Measurements from ENCODE around the gene MRPS11.
"Not testable (repeated sequence)": the region's sequence is repeated elsewhere in the genome, so short reads cannot be mapped to it uniquely, and the experiment has no call there.

MRPS11 gene

DNA sequence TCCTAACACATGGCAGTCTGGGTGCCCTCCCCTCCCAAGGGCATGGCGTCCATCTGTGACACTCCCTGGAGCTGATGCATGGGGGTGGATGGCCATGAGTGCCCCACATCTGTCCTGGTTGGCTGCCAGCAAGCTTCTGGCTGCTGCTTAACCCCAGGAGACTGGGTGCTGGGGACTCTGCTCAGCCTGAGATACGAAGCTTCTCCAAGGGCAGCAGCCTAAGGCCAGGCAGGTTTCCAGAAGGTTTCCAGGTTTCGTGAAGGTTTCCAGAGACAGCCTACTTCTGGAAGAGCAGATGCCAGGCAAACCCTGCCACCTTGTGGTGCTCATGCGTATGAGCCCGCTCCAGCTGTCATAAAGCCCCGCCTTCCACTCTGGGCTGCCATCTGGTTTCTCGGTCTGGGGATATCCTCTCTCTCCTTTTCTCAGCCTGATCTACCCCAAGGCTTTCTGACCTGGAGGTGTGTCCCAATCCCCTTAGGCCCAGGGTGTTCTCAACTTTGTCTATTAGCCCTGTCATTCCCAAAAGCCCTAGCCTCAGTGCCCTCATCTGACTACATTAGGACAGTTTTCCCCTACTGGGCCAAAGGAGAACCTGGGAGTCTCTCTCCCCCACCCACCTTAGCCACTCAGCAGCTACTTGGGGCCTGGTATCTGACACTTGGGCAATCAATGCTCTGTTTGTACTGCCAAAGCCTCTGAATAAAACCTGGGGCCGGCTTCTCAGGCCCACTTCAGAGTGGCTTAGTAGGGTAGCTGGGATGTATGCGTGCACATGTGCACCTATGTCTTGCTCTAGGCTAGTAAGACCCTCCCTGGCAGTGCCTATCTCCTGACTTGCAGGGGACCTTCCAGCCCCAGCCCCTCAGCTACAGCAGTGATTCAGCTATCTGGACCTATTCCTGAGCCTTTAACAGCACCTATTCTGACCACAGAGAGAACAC lies 12.4 kb upstream of the MRPS11 start:
- no peak for DNase-seq (ENCODE audit: low read depth in 2 of 2)

GRCh38 chr15:88456733-88457132 lies 10.8 kb upstream of the MRPS11 start:
- no peak for DNase-seq (ENCODE audit: low read depth in 2 of 2)

DNA sequence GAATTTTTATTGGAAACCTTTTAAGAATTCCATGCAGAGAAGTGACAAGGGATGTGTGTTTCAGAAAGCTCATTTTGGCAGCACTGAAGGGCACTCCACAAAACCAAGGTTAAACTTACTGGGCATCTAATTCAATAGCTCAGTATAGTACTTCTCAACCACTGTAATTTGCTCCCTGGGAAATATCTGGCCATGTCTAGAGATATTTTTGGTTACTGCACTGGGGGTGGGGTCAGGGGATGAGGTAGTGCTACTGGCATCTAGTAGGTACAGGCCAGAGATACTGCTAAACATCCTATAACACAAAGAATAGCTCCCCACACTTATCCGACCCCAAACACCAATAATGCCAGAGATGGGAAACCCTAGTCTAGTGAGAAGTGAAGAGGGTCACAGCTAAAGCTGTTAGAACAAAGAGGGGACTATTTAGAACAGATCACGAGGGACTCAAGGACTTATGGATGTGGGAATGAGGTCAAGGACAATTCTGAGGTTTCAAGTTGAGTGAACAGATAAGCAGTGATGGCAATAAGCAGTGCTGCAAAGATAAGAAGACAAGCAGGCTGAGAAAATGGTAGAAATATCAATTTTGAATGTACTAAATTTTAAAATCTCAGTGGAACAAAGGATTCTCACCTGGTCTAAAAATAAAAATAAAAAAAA lies 3.5 kb upstream of the MRPS11 start:
- no peak for DNase-seq (ENCODE audit: low read depth in 2 of 2)

DNA sequence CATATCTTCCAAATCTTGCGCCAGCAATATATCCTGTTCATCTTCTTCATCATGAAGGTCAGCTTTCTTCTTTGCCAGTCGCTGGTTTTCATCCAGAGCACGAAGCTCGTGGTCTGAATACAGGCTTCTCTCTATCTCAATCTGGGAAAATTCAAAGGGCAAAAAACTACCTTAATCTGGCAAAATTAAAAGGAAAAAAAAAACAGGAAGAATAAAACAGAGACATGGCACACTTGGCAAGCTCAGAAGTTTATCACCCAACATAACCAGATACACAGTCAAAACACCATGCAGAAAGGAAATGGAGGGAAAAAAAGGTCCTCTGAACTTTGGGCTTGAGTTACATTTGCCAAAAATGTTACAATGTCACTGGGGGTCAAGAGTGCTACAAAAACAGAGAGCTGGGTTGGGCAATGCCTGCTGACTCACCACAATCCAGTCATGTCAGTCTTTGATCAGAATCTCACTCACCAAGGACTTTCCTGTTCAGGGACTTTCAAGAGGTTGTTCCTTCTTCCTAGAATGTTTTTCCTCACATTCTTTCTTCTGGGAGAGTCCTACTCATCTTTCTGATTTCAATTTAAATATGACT lies 1.8 kb upstream of the MRPS11 start:
- no peak for DNase-seq (ENCODE audit: low read depth in 2 of 2)

DNA sequence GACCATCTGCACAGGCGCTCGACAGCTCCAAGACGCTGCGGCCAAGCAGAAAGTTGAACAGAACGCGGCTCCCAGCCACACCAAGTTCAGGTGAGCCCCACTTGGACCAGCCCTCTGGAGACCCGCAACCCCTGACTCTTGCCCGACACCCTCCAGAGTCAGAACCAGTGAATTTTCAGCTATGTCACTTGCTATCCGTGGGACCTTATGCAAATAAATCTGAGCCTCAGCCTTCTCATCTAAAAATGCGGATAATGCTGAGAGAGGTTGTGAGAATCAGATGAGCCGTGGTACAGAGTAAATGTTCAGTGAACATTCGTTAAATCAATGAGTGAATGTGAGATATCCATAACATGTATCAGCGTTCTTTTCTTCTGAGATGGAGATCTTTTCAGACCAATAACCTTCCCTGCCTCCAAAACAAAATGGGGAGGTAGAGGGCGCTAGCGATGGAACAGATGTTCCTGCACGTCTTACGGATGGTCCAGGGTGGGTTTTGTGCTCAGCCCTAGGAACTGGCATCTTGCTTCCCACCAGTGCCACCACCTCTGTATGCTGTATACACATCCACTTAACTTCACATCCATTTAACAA lies 524 bp downstream of the MRPS11 start:
- DNase-seq (ENCODE audit: low read depth in 2 of 2): no peak

DNA sequence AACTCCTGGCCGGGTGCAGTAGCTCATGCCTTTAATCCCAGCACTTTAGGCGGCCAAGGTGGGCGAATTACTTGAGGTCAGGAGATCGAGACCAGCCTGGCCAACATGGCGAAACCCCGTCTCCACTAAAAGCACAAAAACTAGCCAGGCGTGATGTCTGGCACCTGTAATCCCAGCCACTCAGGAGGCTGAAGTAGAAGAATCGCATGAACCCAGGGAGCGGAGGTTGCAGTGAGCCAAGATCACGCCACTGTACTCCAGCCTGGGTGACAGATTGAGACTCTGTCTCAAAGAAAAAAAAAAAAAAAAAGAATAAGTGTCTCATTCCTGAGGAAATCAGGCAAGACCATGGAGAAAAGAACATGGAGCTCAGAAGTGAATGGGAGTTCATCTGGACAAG lies 1.2 kb downstream of the MRPS11 start:
- not testable (repeated sequence) for DNase-seq (ENCODE audit: low read depth in 2 of 2)

- no peak for DNase-seq (ENCODE audit: low read depth in 2 of 2)
Measured at GRCh38 chr15:88469321-88469720, 1.8 kb downstream of the MRPS11 start.

- no peak for DNase-seq (ENCODE audit: low read depth in 2 of 2)
Measured at GRCh38 chr15:88470625-88471372, 3.3 kb downstream of the MRPS11 start.

DNA sequence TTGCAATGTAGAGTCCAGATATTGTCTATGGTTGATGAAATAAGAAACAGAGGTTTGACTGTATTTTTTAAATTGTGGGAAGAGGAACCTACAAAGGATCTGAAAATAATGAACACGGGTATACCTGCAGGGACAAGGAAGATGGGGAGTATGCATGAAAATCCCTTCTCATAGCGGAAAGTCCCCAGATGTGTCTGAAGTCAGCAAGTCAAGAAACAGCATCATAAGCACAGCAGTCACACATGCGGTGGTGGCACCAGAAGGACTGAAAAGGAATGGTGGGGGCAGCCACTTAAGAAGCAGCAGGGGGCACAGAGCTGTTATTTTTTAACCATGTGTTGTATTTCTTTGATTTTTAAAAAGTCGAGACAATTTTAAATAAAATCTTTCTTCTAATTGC lies 4.7 kb downstream of the MRPS11 start:
- DNase-seq (ENCODE audit: low read depth in 2 of 2): no peak

GRCh38 chr15:88473661-88474293 lies 6.3 kb downstream of the MRPS11 start:
- DNase-seq (ENCODE audit: low read depth in 2 of 2): not testable (repeated sequence)

DNA sequence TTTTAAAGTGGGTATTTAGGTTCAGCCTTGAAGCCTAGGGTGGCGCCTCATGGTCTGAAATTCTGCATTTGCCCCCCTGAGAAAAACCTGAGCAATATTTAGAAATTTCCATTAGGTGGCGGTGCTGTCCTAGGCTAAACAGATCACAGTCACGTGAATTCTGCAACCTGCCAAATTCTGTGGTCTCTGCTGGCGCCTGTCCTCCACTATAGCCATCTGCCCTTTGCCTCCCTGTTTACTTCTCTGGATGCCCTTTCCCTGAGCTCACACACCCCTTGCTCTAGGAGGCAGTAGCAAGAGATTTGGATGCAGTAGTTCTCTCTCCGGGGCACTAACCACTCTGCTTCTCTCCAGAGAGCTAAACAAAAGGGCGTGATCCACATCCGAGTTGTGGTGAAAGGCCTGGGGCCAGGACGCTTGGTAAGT lies 9.1 kb downstream of the MRPS11 start:
- DNase-seq (ENCODE audit: low read depth in 2 of 2): no peak

DNA sequence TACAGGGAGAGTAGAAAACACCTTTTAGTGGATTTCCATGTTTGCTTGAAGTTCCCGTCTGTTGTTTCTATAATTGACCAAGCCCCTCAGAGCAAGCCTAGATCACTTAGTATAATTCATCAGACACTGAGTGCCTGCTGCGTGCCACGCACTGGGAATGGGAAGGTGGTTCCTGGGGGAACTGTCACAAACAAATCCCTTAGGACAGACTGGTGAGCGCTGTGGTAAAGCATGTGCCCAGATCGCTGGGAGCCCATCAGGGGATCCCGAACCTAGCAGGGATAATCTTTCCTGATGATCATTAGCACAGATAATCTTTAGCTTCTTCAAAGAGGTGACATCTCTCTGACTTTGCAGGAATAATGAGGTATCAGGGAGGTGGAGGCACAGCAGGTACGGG lies 9.6 kb downstream of the MRPS11 start:
- no peak for DNase-seq (ENCODE audit: low read depth in 2 of 2)

DNA sequence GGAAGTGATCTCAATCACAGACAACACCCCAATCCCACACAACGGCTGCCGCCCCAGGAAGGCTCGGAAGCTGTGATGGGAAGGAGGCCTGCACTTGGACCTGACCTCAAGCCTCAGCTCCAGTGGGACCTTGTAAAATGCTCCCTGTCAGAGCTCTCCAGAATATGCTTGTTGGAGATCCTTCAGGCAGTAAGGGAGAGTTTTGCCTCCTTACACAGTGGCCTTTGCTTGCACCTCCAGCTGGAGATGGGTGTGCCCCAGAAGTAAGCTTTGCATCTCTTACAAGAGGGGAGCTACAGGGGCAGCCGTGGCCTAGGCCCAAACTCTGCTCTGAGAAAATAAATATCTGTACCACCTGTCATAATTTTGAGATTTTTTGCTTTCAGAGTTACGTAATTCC lies 10.4 kb downstream of the MRPS11 start:
- no peak for DNase-seq (ENCODE audit: low read depth in 2 of 2)

GRCh38 chr15:88479169-88479568 lies 11.7 kb downstream of the MRPS11 start:
- no peak for DNase-seq (ENCODE audit: low read depth in 2 of 2)

- no peak for DNase-seq (ENCODE audit: low read depth in 2 of 2)
Measured at GRCh38 chr15:88480981-88481380, 13.5 kb downstream of the MRPS11 start.

DNA sequence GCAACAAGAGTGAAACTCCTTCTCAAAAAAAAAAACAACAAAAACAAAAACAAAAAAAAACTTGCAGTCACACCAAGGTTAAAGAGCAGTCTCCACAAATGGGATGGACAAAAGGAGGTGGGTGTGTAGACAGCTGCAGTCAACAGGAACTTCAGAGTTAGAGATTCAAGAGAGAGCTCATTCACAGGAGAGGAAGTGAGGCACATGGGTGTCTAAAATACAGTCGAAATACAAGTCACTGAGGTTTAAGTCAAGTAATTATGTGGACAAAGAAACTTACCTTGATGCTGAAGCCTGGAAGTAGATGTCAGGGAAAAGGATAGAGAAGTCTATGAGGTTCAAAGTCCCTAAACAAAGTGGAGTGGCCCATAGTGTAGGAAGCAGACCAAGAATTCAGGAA lies 14.8 kb downstream of the MRPS11 start:
- DNase-seq (ENCODE audit: low read depth in 2 of 2): no peak

DNA sequence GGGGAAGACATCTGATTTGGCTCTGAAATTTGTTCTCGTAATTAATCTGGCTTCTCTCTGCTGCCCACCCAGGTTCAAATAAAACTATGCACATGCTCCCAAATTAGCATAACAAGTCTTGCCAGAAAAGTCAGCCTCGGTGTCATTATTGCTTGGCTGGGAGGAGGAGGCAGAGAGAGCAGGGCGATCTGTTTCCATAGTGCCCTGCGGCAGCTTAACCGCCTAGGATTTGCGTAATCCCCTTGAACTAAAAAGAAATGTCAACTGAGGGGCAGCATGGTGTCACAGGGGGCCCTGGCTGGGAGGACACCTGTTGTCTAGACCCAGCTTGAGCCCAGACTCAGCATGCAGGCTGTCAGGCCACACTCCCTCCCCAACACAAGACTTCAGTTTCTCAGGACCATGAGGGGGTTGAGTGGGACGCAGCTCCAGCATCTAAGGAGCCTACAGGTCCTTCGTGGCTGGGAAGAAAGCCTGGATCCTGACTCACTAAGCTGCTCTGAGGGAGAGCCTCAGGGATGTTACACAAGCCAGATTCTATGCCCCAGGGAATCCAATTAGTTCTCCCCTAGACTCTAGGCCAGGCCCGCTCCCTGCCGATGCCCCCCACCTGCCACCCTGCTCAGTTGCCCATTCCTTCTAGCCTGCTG lies 17.3 kb downstream of the MRPS11 start:
- DNase-seq (ENCODE audit: low read depth in 2 of 2): no peak

GRCh38 chr15:88487178-88487795 lies 19.8 kb downstream of the MRPS11 start:
- no peak for DNase-seq (ENCODE audit: low read depth in 2 of 2)

DNA sequence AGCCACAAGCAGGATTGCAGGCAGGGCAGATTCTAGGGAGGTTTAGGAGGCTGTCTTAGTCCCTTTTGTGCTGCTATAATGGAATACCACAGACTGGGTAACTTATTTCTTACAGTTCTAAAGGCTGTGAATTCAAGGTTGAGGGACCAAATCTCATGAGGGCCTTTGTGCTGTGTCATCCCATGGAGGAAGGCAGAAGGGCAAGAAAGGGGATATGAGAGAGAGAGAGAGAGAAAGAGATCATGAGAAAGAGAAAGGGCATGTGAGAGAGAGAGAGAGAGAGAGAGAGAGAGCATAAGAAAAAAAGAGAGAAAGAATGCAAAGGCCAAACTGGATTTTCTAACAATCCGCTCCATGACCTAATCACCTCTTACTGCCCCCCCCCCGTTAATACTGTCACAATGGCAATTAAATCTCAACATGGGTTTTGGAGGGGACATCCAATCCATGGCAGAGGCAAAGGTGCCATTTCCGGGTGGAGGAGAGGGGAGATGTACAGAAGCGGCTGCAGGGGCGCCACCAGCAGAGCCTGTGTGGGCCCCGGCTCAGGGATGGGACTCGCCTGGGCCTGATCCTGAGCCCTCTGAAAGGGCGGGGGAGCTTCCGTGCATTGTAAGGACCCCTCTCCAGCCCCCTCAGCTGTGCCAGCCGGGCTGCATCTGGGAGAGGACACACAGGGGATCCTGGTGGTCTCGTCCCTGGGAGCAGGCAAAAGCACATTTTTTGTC lies 20.5 kb downstream of the MRPS11 start:
- DNase-seq (ENCODE audit: low read depth in 2 of 2): no peak

Measured in stimulated activated CD8-positive, alpha-beta memory T cell treated with anti-CD3 and anti-CD28 coated beads, Interleukin-15, amount 100 ng/mL, for 4 hours (primary cell).